K562 (cell line): ENCODE data around the gene TRIM37. TPM values are rescaled to one million over a fixed set of nuclear protein-coding genes. Genes with fewer than 3 reads are reported as not detected.

Experiments used
- GTF2E2 ChIP-seq: fragments of 200-800 bp; sonication (Bioruptor generic); IDR thresholded peaks from 2 replicates; pipeline ENCODE4 v1.6.1; 2016; ENCODE audit warnings: missing genetic modification characterization, missing compliant biosample characterization
- JUND ChIP-seq, 2 experiments: IDR thresholded peaks; 2 replicates in 1 of 2; 3 replicates in 1 of 2; pipeline ENCODE4 v1.6.1; 2011; ENCODE audit warnings: borderline replicate concordance in 2 of 2, low read depth in 2 of 2, low read length in 2 of 2, improper control_type of control experiment in 1 of 2, missing biosample characterization in 1 of 2, missing genetic modification characterization in 1 of 2, missing genetic modification reagents in 1 of 2
- PRMT5 ChIP-seq: sonication (generic); formaldehyde crosslinking; IDR thresholded peaks from 2 replicates; pipeline ENCODE4 v1.5.0; 2020; ENCODE audit warnings: missing genetic modification reagents
- SETDB1 ChIP-seq: IDR thresholded peaks from one replicate; pipeline ENCODE4 v1.6.1; 2012; ENCODE audit warnings: low read length, control low read depth, inconsistent platforms
- SIRT6 ChIP-seq: IDR thresholded peaks from one replicate; pipeline ENCODE4 v1.6.1; 2012; ENCODE audit warnings: low read depth, mild to moderate bottlenecking, control low read depth, inconsistent platforms, low read length, moderate library complexity
- SMAD2 ChIP-seq: fragments of 150-350 bp; IDR thresholded peaks from 2 replicates; pipeline ENCODE4 v1.6.1; 2014; ENCODE audit warnings: low read depth, mild to moderate bottlenecking, low read length
- SMAD3 ChIP-seq: fragments of 450-650 bp; formaldehyde crosslinking; conservative IDR thresholded peaks from 2 replicates; pipeline ENCODE4 v1.4.0; 2020; ENCODE audit warnings: mild to moderate bottlenecking
- TAF9B ChIP-seq: fragments of 450-650 bp; IDR thresholded peaks from 2 replicates; pipeline ENCODE4 v1.6.1; 2018; ENCODE audit warnings: mild to moderate bottlenecking; ENCODE audit not compliant: partially characterized antibody
- TEAD4 ChIP-seq, 2 experiments: sonication (generic) in 1 of 2; formaldehyde crosslinking in 1 of 2; IDR thresholded peaks; 2 replicates each; pipeline versions ENCODE4 v1.6.1 to v1.8.0; 2012 to 2022; ENCODE audit warnings: borderline replicate concordance in 1 of 2, inconsistent platforms in 1 of 2, low read length in 1 of 2, mild to moderate bottlenecking in 1 of 2, missing genetic modification reagents in 1 of 2
- TFAP4 ChIP-seq: sonication (generic); formaldehyde crosslinking; IDR thresholded peaks from 2 replicates; pipeline ENCODE4 v1.8.0; 2022; ENCODE audit warnings: missing genetic modification reagents, mild to moderate bottlenecking, moderate library complexity, borderline replicate concordance
- ZBTB49 ChIP-seq: sonication (generic); formaldehyde crosslinking; IDR thresholded peaks from 2 replicates; pipeline ENCODE4 v1.8.0; 2022; ENCODE audit warnings: missing genetic modification reagents, mild to moderate bottlenecking, borderline replicate concordance
- ZNF668 ChIP-seq: fragments of 250-450 bp; sonication (Bioruptor Pico); IDR thresholded peaks from 2 replicates; pipeline ENCODE4 v1.8.0; 2022; ENCODE audit warnings: mild to moderate bottlenecking, inconsistent platforms
- polyA plus RNA-seq, 8 experiments: library from polyadenylated mRNA; depleted of rRNA in 4 of 8; stranded (reverse) in 5 of 8; unstranded in 3 of 8; fragments of >200 nt; fragmentation: Nextera tagmentation in 2 of 8; fragmentation: Illumina TruSeq in 1 of 8; extraction: Ambion mirVana in 2 of 8; extraction: Trizol in 1 of 8; gene quantifications; 2 replicates each; pipeline versions ENCODE4 v1.2.1 to v1.2.3, GENCODE V29; 2011 to 2014; ENCODE audit warnings: inconsistent platforms in 1 of 8, missing spikeins in 1 of 8
- total RNA-seq, 7 experiments: library from RNA; depleted of rRNA in 6 of 7; stranded (reverse); fragments of >200 nt in 6 of 7; fragmentation: Illumina TruSeq in 2 of 7; extraction: Trizol in 2 of 7; gene quantifications; 2 replicates each; pipeline versions ENCODE4 v1.2.1 to v1.2.3, GENCODE V29; 2011 to 2021; ENCODE audit warnings: low replicate concordance in 1 of 7
- TF ChIP-seq, protein P1 (sequence below), 2 experiments: fragments of 450-650 bp; IDR thresholded peaks; 2 replicates each; pipeline ENCODE4 v1.6.1; 2018; ENCODE audit warnings: mild to moderate bottlenecking in 2 of 2, low read depth in 1 of 2; ENCODE audit not compliant: partially characterized antibody in 2 of 2

TRIM37 gene
- total and polyA plus RNA-seq, 9 of the 15 experiments (the other 6 are each of a cell fraction or from before 2014, with no cell fraction given), result 4.5 to 31.4 (median 23.8) TPM

- TF ChIP-seq, protein P1, sequence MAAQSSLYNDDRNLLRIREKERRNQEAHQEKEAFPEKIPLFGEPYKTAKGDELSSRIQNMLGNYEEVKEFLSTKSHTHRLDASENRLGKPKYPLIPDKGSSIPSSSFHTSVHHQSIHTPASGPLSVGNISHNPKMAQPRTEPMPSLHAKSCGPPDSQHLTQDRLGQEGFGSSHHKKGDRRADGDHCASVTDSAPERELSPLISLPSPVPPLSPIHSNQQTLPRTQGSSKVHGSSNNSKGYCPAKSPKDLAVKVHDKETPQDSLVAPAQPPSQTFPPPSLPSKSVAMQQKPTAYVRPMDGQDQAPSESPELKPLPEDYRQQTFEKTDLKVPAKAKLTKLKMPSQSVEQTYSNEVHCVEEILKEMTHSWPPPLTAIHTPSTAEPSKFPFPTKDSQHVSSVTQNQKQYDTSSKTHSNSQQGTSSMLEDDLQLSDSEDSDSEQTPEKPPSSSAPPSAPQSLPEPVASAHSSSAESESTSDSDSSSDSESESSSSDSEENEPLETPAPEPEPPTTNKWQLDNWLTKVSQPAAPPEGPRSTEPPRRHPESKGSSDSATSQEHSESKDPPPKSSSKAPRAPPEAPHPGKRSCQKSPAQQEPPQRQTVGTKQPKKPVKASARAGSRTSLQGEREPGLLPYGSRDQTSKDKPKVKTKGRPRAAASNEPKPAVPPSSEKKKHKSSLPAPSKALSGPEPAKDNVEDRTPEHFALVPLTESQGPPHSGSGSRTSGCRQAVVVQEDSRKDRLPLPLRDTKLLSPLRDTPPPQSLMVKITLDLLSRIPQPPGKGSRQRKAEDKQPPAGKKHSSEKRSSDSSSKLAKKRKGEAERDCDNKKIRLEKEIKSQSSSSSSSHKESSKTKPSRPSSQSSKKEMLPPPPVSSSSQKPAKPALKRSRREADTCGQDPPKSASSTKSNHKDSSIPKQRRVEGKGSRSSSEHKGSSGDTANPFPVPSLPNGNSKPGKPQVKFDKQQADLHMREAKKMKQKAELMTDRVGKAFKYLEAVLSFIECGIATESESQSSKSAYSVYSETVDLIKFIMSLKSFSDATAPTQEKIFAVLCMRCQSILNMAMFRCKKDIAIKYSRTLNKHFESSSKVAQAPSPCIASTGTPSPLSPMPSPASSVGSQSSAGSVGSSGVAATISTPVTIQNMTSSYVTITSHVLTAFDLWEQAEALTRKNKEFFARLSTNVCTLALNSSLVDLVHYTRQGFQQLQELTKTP (IDR thresholded peaks at IDR 0.05; ENCODE audit: low read depth in 1 of 2, partially characterized antibody in 2 of 2), result no peak
- TF ChIP-seq SIRT6, result no peak
- no peak for TF ChIP-seq ZBTB49 (CRISPR knock-in tag)
- TF ChIP-seq SMAD2, result no peak
- no peak for TF ChIP-seq TAF9B
- TF ChIP-seq JUND (IDR thresholded peaks at IDR 0.05; ENCODE audit: borderline replicate concordance, low read depth, low read length), result no peak
- TF ChIP-seq JUND (tag; IDR thresholded peaks at IDR 0.05; ENCODE audit: borderline replicate concordance, low read depth, low read length), result 0 out of 3 replicates have a peak, but pooled peaks have one; percentile 15
- no peak for TF ChIP-seq TEAD4 (IDR thresholded peaks at IDR 0.05; ENCODE audit: low read length)
- TF ChIP-seq TEAD4 (CRISPR knock-in tag; IDR thresholded peaks at IDR 0.05; ENCODE audit: borderline replicate concordance), result no peak
- no peak for TF ChIP-seq SMAD3
- no peak for TF ChIP-seq TFAP4 (CRISPR knock-in tag)
- TF ChIP-seq GTF2E2 (tag), result peak; percentile 81; the same call in 1 of the 2 replicates
- TF ChIP-seq PRMT5 (CRISPR knock-in tag), result no peak
- no peak for TF ChIP-seq SETDB1
- no peak for TF ChIP-seq ZNF668 (CRISPR knock-in tag)
Observed at GRCh38 chr17:59105852-59106462, 723 bp downstream of the TRIM37 start (continued).
